Immature natural killer cell (primary cell): ENCODE measurements around the gene TGM3. TPM values are rescaled to one million over a fixed set of nuclear protein-coding genes. Genes with fewer than 3 reads are reported as not detected.

ENCODE experiments used
- DNase-seq, 3 donors: peaks; one replicate each; pipeline ENCODE4 v3.0.0; 2022; ENCODE audit warnings: mixed read lengths in 1 of 3
- H3K27ac Mint-ChIP-seq, 6 donors: one replicate each; pipeline ENCODE4 v1.8.0; 2020; ENCODE audit warnings: mixed read lengths in 6 of 6, mild to moderate bottlenecking in 5 of 6, inconsistent platforms in 4 of 6, moderate library complexity in 3 of 6
- H3K27me3 Mint-ChIP-seq, 3 donors: one replicate each; pipeline ENCODE4 v1.8.0; 2020 to 2021; ENCODE audit warnings: low read depth in 3 of 3, mild to moderate bottlenecking in 3 of 3, mixed read lengths in 3 of 3, moderate library complexity in 3 of 3, inconsistent platforms in 1 of 3
- H3K36me3 Mint-ChIP-seq, 3 donors: one replicate each; pipeline ENCODE4 v1.8.0; 2020; ENCODE audit warnings: mixed read lengths in 3 of 3, inconsistent platforms in 2 of 3, mild to moderate bottlenecking in 2 of 3
- H3K4me1 Mint-ChIP-seq, 2 donors: one replicate each; pipeline ENCODE4 v1.8.0; 2020; ENCODE audit warnings: inconsistent platforms in 2 of 2, mild to moderate bottlenecking in 2 of 2, mixed read lengths in 2 of 2, moderate library complexity in 1 of 2
- H3K4me3 Mint-ChIP-seq, 5 donors: one replicate each; pipeline ENCODE4 v1.8.0; 2020; ENCODE audit warnings: mild to moderate bottlenecking in 5 of 5, mixed read lengths in 5 of 5, inconsistent platforms in 3 of 5, moderate library complexity in 3 of 5
- H3K9me3 Mint-ChIP-seq, 6 donors: one replicate each; pipeline ENCODE4 v1.8.0; 2020; ENCODE audit warnings: mild to moderate bottlenecking in 6 of 6, mixed read lengths in 6 of 6, inconsistent platforms in 4 of 6, moderate library complexity in 3 of 6
- polyA plus RNA-seq, 3 donors: library from polyadenylated mRNA; unstranded; fragments of 300-500 nt; fragmentation: Illumina TruSeq; gene quantifications; one replicate each; pipeline ENCODE4 v1.2.3, GENCODE V29; 2021

TGM3 gene
- polyA plus RNA-seq, 3 donors from 2014 or later, result not detected

- no peak overlapping the region for H3K27ac Mint-ChIP-seq
- peaks cover 0 to 4% (median 0%) of the 10 kb centered on the region in 3 donors for H3K36me3 Mint-ChIP-seq
- no peak overlapping the region for H3K4me3 Mint-ChIP-seq
Observed at GRCh38 chr20:2341336-2341735, 45.5 kb downstream of the TGM3 start.

GRCh38 chr20:2342243-2342642, 46.4 kb downstream of the TGM3 start:
- no peak for DNase-seq
- no peak overlapping the region for H3K27ac Mint-ChIP-seq
- peaks cover 3 to 5% (median 5%) of the 10 kb centered on the region in 3 donors for H3K27me3 Mint-ChIP-seq

More at GRCh38 chr20:2341336-2341735, 45.5 kb downstream of the TGM3 start:
- no peaks in the 10 kb centered on the region for H3K9me3 Mint-ChIP-seq
- H3K27me3 Mint-ChIP-seq, result peaks cover 3 to 5% (median 3%) of the 10 kb centered on the region in 3 donors
- DNase-seq, result no peak
- H3K4me1 Mint-ChIP-seq, result no peaks in the 10 kb centered on the region

GRCh38 chr20:2346188-2346587, 50.4 kb downstream of the TGM3 start:
- Mint-ChIP-seq H3K27ac (no peak overlapping the region), H3K36me3 (peaks cover 0 to 4% (median 0%) of the 10 kb centered on the region in 3 donors), H3K27me3 (peaks cover 3 to 12% (median 7%) of the 10 kb centered on the region in 3 donors), H3K9me3 (peaks cover 0 to 5% (median 2%) of the 10 kb centered on the region in 6 donors), H3K4me1 (no peaks in the 10 kb centered on the region), H3K4me3 (no peak overlapping the region)
- DNase-seq, result no peak

More at GRCh38 chr20:2342243-2342642, 46.4 kb downstream of the TGM3 start:
- Mint-ChIP-seq H3K36me3 (peaks cover 0 to 4% (median 0%) of the 10 kb centered on the region in 3 donors), H3K9me3 (peaks cover 0 to 1% (median 0%) of the 10 kb centered on the region in 6 donors), H3K4me1 (no peaks in the 10 kb centered on the region), H3K4me3 (no peak overlapping the region)

GRCh38 chr20:2348336-2348735, 52.5 kb downstream of the TGM3 start:
- Mint-ChIP-seq H3K4me3 (no peak overlapping the region), H3K27me3 (peaks cover 3 to 9% (median 7%) of the 10 kb centered on the region in 3 donors), H3K9me3 (peaks cover 0 to 6% (median 2%) of the 10 kb centered on the region in 6 donors), H3K36me3 (peaks cover 0 to 4% (median 0%) of the 10 kb centered on the region in 3 donors), H3K27ac (no peak overlapping the region), H3K4me1 (peaks cover 0 to 6% of the 10 kb centered on the region in 2 donors)
- no peak for DNase-seq

- no peak for DNase-seq
- Mint-ChIP-seq H3K36me3 (peaks cover 0 to 4% (median 0%) of the 10 kb centered on the region in 3 donors), H3K9me3 (peaks cover 0 to 6% (median 2%) of the 10 kb centered on the region in 6 donors), H3K4me3 (no peak overlapping the region), H3K27ac (no peak overlapping the region), H3K27me3 (peaks cover 3 to 9% (median 7%) of the 10 kb centered on the region in 3 donors), H3K4me1 (peaks cover 0 to 6% of the 10 kb centered on the region in 2 donors)
Observed at GRCh38 chr20:2349801-2350200, 54.0 kb downstream of the TGM3 start.

- DNase-seq, result no peak
- Mint-ChIP-seq H3K36me3 (peaks cover 0 to 1% (median 0%) of the 10 kb centered on the region in 3 donors), H3K27ac (no peak overlapping the region), H3K4me3 (no peak overlapping the region), H3K27me3 (peaks cover 1 to 11% (median 9%) of the 10 kb centered on the region in 3 donors), H3K9me3 (peaks cover 0 to 6% (median 2%) of the 10 kb centered on the region in 6 donors), H3K4me1 (peaks cover 0 to 6% of the 10 kb centered on the region in 2 donors)
Observed at GRCh38 chr20:2350606-2351005, 54.8 kb downstream of the TGM3 start.

GRCh38 chr20:2353231-2353630, 57.4 kb downstream of the TGM3 start:
- DNase-seq, result no peak
- Mint-ChIP-seq H3K4me1 (peaks cover 0 to 6% of the 10 kb centered on the region in 2 donors), H3K9me3 (peaks cover 0 to 5% (median 0%) of the 10 kb centered on the region in 6 donors), H3K36me3 (no peaks in the 10 kb centered on the region), H3K27me3 (peaks cover 2 to 6% (median 3%) of the 10 kb centered on the region in 3 donors), H3K4me3 (no peak overlapping the region), H3K27ac (no peak overlapping the region)

- no peak for DNase-seq
- peaks cover 0 to under 1% of the 10 kb centered on the region in 2 donors for H3K4me1 Mint-ChIP-seq
- H3K27me3 Mint-ChIP-seq, result peaks cover 4 to 11% (median 7%) of the 10 kb centered on the region in 3 donors
- peaks cover 4 to 13% (median 8%) of the 10 kb centered on the region in 3 donors for H3K36me3 Mint-ChIP-seq
- H3K27ac Mint-ChIP-seq, result no peak overlapping the region
- no peak overlapping the region for H3K4me3 Mint-ChIP-seq
- peaks cover 5 to 24% (median 15%) of the 10 kb centered on the region in 6 donors for H3K9me3 Mint-ChIP-seq
Observed at GRCh38 chr20:2357114-2357513, 61.3 kb downstream of the TGM3 start.

- peaks cover 5 to 26% (median 15%) of the 10 kb centered on the region in 6 donors for H3K9me3 Mint-ChIP-seq
- H3K4me1 Mint-ChIP-seq, result no peaks in the 10 kb centered on the region
- H3K27me3 Mint-ChIP-seq, result peaks cover 4 to 11% (median 7%) of the 10 kb centered on the region in 3 donors
- H3K36me3 Mint-ChIP-seq, result peaks cover 4 to 13% (median 8%) of the 10 kb centered on the region in 3 donors
- no peak overlapping the region for H3K4me3 Mint-ChIP-seq
- DNase-seq, result no peak
- H3K27ac Mint-ChIP-seq, result no peak overlapping the region
Observed at GRCh38 chr20:2358006-2358405, 62.2 kb downstream of the TGM3 start.

GRCh38 chr20:2361035-2361593, 65.3 kb downstream of the TGM3 start:
- H3K4me3 Mint-ChIP-seq, result no peak overlapping the region
- H3K9me3 Mint-ChIP-seq, result peaks cover 3 to 26% (median 15%) of the 10 kb centered on the region in 6 donors
- DNase-seq, result no peak
- H3K27me3 Mint-ChIP-seq, result peaks cover 4 to 18% (median 4%) of the 10 kb centered on the region in 3 donors
- no peak overlapping the region for H3K27ac Mint-ChIP-seq
- no peaks in the 10 kb centered on the region for H3K4me1 Mint-ChIP-seq
- peaks cover 4 to 13% (median 8%) of the 10 kb centered on the region in 3 donors for H3K36me3 Mint-ChIP-seq

GRCh38 chr20:2363187-2363586, 67.4 kb downstream of the TGM3 start:
- Mint-ChIP-seq H3K27ac (no peak overlapping the region), H3K4me3 (no peak overlapping the region), H3K4me1 (no peaks in the 10 kb centered on the region), H3K9me3 (peaks cover 3 to 26% (median 15%) of the 10 kb centered on the region in 6 donors), H3K36me3 (peaks cover 4 to 13% (median 8%) of the 10 kb centered on the region in 3 donors), H3K27me3 (peaks cover 3 to 22% (median 4%) of the 10 kb centered on the region in 3 donors)
- DNase-seq, result no peak

- Mint-ChIP-seq H3K36me3 (peaks cover 4 to 13% (median 8%) of the 10 kb centered on the region in 3 donors), H3K4me1 (no peaks in the 10 kb centered on the region), H3K27me3 (peaks cover 3 to 26% (median 4%) of the 10 kb centered on the region in 3 donors), H3K27ac (no peak overlapping the region), H3K9me3 (peaks cover 3 to 26% (median 15%) of the 10 kb centered on the region in 6 donors), H3K4me3 (no peak overlapping the region)
- DNase-seq, result no peak
Observed at GRCh38 chr20:2363587-2363986, 67.8 kb downstream of the TGM3 start.

- DNase-seq, result no peak
- Mint-ChIP-seq H3K36me3 (peaks cover 4 to 13% (median 8%) of the 10 kb centered on the region in 3 donors), H3K27ac (no peak overlapping the region), H3K4me3 (no peak overlapping the region), H3K4me1 (no peaks in the 10 kb centered on the region), H3K27me3 (peaks cover 3 to 26% (median 4%) of the 10 kb centered on the region in 3 donors), H3K9me3 (peaks cover 3 to 26% (median 15%) of the 10 kb centered on the region in 6 donors)
Observed at GRCh38 chr20:2364044-2364443, 68.2 kb downstream of the TGM3 start.

- H3K27me3 Mint-ChIP-seq, result peaks cover 0 to 26% (median 4%) of the 10 kb centered on the region in 3 donors
- peaks cover 4 to 13% (median 8%) of the 10 kb centered on the region in 3 donors for H3K36me3 Mint-ChIP-seq
- no peak overlapping the region for H3K27ac Mint-ChIP-seq
- no peak overlapping the region for H3K4me3 Mint-ChIP-seq
- DNase-seq, result no peak
- H3K4me1 Mint-ChIP-seq, result no peaks in the 10 kb centered on the region
- H3K9me3 Mint-ChIP-seq, result peaks cover 3 to 20% (median 15%) of the 10 kb centered on the region in 6 donors
Observed at GRCh38 chr20:2365091-2365490, 69.3 kb downstream of the TGM3 start.
